C4-2B (cell line): ENCODE data around the gene TMEM205.
"Not testable (repeated sequence)": the region's sequence is repeated elsewhere in the genome, so short reads cannot be mapped to it uniquely, and the experiment has no call there.

Experiments used
- ZFX ChIP-seq: fragments of 450-650 bp; IDR thresholded peaks from 2 replicates; pipeline ENCODE4 v1.6.1; 2017
- TF ChIP-seq, protein P1 (sequence below): fragments of 450-650 bp; conservative IDR thresholded peaks from 2 replicates; pipeline ENCODE4 v1.5.1; 2017; ENCODE audit warnings: mild to moderate bottlenecking

DNA sequence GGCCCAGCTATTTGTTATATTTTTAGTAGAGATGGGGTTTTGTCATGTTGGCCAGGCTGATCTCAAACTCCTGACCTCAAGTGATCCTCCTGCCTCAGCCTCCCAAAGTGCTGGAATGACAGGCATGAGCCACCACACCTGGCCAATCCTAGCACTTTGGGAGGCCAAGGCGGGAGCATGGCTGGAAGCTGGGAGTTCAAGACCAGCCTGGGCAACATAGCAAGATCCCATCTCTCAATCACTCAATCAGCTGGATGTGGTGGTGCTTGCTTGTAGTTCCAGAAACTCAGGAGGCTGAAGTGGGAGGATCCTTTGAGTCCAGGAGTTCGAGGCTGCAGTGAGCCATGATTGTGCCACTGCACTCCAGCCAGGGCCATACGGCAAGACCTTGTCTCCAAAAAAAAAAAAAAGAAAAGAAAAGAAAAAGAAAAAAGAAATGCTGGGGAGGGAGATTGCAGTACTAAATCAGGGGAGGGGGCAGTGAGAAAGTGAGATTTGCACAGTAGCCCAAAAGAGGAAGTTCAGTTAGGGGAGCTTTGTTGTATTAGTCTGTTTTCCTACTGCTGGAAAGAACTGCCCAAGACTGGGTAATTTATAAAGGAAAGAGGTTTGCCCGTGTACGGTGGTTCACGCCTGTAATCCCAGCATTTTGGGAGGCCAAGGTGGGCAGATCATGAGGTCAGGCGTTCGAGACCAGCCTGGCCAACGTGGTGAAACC, 25.6 kb downstream of the TMEM205 start:
- TF ChIP-seq, protein P1, sequence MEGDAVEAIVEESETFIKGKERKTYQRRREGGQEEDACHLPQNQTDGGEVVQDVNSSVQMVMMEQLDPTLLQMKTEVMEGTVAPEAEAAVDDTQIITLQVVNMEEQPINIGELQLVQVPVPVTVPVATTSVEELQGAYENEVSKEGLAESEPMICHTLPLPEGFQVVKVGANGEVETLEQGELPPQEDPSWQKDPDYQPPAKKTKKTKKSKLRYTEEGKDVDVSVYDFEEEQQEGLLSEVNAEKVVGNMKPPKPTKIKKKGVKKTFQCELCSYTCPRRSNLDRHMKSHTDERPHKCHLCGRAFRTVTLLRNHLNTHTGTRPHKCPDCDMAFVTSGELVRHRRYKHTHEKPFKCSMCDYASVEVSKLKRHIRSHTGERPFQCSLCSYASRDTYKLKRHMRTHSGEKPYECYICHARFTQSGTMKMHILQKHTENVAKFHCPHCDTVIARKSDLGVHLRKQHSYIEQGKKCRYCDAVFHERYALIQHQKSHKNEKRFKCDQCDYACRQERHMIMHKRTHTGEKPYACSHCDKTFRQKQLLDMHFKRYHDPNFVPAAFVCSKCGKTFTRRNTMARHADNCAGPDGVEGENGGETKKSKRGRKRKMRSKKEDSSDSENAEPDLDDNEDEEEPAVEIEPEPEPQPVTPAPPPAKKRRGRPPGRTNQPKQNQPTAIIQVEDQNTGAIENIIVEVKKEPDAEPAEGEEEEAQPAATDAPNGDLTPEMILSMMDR = not testable (repeated sequence)
- TF ChIP-seq ZFX = not testable (repeated sequence)
